GM18498 (cell line): ENCODE data around the gene NEK7.

ENCODE experiments used
- ATAC-seq: cut with Tn5 transposase; IDR thresholded peaks from one replicate; pipeline ENCODE4 v1.9.1; 2021; ENCODE audit warnings: mild to moderate bottlenecking, moderate library complexity; ENCODE audit not compliant: unreplicated experiment

Gene NEK7

DNA sequence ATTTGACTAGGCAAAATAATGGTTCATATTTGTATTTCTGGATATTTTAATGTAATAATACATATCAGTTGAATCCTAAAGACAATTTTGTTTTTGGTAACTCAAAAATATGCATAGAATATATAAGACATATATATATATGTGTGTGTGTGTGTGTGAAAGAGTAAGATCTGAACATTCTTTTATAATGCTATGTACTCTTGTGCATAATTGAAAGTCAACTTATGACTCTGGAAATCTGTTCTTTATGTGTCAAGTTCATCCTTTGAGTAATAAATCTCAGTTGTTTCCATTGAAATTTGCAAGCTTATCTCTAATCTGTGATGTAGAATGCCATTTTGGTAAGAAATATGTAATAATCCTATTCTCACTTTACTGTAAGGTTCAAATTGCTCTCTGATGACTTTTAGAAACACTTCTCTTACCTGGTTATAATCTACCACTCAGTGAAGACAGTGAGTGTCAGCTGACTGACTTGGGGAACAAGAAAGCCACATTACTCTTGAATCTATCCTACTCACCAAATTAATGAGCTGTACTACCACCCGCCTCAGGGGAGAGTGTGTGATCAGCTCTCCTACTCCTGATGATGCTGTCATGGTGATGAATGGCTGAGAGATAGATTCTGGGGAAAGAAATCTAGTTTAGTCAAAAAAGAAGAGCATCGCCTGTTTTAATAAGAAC is 15.0 kb upstream of the NEK7 start:
- ATAC-seq, result no peak

DNA sequence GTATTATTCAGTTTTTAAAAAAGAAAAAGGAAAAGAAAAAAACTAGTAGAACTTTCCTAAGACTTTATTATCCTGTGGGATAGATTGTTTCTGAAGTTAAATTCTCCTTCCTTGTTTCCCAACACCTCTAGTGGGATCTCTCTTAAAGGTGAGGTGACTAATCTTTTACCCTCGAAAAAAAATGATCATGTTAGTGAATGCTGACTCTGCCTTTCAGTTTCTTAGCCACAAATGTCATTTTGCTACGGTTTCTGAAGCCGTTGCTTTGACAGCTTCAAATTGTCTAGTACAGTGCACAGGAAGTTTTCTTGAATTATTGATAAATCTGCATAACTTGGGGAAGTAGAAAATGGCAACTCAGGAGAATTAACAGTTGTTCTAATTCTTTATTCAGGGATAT is 13.0 kb upstream of the NEK7 start:
- ATAC-seq, result peak; percentile 67

DNA sequence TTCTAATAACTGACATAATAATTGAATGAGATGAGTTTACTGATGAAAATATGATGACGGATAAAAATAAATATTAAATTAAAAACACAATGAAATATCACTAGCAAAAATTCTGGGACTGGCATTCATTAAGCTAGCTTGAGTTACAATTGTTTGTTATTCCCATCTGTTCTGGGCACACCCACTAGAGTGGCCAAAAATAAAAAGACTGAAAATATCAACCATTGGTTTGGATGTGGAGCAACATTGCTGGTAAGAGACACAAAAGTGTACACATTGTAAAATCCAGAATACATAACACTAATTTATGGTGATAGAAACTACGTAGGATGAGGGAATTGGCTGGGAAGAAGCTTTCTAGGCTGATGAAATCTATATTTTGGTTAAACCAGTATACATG is 9.6 kb upstream of the NEK7 start:
- no peak for ATAC-seq

DNA sequence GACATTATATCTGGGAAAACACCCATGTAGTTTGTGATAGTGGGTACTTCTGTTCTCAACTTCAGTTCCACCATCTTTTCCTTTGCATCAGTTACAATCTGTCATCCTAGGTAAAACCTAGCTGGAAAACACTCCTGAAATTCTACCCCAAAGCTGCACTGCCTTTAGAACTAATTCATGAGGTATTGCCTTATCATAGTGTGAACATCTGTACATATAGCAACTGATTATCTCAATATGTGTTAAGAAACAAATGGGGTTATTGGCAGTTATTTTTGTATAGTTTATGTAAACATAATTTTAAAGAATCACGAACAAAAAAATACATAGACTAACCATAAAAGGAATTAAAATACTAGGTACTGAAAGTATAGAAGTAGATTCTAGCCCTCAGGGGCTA is 6.4 kb upstream of the NEK7 start:
- ATAC-seq, result no peak

DNA sequence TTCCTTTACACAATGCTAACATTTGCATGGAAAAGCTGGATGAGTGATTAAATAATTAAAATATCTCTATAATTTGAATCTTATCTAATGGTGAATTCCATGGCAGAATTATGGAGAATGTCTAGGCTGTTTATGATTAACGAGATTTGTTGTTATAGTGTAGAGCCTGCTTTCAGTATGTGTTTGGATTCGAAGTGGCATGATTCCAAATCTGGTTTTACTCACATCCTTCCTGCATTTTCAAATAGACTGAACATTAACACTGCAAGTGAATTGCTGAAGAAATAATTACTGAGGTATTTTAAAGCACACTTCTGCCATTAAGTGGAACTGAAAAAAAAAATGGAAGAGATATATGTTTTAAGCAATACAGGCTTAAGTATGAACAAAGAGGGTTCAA is 5.1 kb upstream of the NEK7 start:
- no peak for ATAC-seq

DNA sequence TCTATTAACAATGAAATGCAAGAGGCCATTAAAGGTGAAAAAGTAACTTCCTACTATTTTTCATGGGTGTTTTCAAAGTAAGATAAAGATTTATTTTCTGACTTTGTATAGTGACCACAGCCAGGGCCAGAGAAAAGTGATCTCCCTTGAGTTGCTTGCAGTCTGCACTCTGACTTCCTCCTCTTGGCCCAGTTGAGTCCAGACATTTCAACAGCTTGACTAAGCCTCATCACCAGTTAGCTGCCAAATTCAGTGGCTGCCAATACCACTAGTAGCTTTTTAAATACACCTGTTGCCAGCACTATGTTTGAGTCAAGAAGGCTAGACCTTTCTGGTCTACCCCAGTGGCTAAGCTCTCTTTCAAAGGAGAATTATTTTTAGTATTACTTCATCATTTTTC is 3.7 kb upstream of the NEK7 start:
- no peak for ATAC-seq

DNA sequence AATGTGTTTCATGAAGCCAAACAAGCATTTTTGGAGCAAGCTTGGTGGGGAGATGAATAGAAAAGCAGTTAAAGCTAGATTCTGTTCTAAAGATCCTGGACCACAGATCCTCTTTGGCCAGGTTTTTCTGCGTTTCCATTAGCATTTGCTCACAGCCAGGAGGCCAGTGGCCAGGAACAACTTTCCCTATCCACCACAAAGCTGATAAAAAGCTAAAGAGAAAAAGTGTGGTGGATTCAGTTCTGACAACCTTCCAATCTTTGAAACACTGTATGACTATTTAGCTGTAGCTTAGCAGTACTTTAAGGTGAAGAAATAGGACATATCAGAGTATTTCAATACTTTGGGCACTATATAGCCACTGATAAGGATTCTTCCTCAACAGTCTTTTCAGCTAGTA is 3.0 kb upstream of the NEK7 start:
- ATAC-seq, result no peak

DNA sequence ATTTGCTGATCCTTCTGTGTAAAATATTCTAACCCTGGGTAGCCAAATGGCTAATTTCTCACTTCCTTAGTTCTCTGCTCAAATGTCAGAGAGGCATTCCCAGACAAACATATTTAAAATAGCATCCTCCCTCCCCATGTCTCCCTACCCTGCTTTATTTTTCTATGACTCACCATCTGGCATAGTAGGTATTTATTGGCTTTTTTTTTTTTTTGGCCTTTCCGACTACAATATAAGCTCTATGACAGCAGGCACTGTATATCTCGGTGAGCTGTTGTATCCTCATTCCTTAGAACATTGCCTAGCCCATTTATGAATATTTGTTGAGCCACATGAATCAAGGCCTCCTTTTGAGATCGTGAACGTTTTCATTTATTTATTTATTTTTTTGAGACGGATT is 1.5 kb upstream of the NEK7 start:
- ATAC-seq, result no peak

DNA sequence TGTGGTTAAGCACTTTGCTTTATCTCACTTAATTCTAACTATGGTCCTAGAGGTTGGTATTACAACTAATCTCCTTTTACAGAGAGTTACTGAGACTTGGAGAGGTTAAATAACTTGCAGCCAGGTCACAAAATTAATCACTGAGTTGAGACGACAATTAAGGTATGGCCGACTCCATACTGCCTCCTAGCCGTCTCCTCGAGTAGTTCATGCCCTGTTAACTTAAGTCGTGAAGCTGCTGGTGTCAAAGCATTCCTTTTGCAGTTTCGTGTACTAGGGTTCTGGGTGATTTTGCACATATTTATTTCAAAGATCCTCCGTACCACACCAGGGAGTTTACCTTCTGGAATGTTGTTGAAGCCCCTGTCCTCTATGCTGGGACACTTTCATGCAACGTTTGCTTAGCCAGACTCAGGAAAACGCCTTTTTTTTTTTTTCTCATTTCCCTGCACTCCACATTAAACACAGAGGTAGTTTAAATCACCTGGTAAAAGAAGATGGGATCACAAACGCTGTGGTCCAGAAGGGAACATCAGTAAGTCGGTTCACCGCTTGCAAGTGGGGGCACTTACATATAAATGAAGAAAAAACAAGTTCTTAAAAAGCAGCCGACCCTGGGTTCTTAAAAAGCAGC is 570 bp upstream of the NEK7 start:
- ATAC-seq, result peak; percentile 30

DNA sequence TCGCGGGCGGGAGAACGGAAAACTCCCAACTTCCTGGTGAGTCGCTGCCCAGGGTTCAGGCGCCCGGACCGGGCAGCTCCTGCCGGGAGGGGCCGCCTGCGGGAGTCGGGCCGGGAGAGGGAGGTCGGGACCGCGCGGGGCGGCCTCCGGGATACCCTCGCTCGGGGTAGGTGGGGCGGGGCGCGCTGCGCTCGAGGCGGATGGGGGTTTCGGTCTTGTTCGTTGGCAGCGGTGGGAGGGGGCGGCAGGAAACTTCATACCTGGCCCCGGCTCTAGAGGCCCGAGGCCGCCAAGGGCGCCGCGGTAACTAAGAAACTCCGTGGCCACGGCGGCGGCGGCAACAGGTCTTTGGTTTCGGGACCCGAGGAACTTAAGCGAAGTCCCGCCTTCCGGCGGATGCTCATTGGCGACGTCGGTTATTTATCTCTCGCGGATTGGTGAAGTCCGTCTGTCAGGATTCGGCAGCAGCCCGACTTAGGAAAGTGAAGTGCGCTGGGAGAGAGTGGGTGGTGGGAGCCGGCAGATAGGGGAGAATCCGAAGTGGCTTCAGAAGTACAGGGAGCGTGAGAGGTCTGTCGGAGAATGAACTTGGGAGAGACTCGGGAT is 546 bp downstream of the NEK7 start:
- peak; percentile 50 for ATAC-seq

DNA sequence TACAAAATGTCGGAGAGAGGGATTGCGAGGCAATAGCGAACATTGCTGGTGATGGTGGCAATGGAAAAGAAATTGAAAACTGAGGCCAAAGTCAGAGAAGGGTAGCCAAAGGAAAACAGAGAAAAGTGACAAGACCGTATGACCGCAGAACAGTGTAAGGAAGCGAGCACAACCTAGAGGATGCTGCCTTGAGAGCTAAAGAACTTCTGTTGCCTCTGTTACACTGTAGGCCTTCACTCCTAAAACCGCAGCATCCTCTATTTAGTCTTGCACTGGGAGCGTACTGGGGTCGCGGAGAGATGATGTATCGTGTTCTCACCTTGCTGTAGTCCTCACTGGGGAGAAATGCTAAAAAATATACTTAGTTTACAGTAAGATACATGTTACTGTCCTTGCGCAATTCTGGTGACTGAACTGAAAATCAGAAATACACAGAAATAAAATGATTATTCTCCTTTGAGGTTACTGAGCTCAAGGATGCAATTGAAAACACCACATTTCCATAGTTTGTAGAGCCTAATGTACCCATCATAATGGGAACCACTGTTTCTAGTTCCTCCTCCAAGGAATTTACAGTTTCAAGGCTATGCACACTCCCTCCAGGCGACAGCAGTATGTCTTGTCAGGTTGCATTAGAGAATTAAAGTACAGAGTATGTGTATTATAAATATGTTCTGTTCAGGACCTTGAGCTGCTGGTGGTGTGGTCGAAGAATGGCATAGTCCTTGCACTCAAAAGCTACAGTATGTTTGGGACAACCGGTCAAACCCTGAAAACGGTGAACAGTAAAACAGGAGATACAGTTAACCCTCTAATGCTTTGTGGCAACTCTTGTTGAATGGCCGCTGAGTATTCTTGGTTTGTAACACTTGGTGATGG is 1.3 kb downstream of the NEK7 start:
- no peak for ATAC-seq

DNA sequence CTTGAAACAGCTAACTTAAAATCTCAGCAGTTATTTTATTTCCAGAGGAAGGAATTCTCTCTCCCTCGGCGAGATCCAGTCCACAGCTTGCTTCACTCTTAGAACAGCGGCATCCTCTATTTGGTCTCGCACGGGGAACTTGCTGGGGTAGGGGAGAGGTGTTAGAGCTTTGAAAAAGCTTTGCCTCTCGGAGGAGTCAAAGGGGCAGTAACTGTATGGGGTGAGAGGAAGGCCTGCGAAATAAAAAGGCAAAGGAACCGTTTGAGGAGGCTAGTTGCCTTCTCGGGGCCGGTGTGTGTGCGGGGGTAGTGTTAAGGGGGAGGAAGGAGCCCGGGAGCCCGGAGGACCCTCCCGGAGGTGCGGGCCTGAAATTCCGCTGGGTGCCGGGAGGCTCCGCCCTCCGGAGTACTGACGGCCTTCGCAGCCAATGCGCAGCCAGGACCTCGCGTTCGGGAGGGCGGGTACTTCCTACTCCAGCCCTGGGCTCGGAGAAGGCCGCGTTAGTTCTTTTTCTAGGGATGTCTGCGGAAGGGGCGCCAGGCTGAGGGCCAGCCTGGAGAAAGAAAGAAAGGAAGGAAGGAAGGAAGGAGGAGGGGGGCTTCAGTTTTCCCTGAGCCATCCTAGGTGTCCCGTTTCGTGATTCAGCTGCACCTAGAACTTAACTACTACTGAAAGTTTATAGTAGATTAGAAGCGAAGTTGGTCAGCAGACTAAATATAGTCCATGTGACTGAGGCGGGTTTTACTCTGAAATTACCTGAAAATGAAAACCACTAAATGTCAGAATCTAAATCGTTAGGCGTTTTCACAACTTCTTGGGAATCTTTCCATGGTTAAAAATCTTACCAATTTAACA is 2.2 kb downstream of the NEK7 start:
- ATAC-seq, result peak; percentile 73

DNA sequence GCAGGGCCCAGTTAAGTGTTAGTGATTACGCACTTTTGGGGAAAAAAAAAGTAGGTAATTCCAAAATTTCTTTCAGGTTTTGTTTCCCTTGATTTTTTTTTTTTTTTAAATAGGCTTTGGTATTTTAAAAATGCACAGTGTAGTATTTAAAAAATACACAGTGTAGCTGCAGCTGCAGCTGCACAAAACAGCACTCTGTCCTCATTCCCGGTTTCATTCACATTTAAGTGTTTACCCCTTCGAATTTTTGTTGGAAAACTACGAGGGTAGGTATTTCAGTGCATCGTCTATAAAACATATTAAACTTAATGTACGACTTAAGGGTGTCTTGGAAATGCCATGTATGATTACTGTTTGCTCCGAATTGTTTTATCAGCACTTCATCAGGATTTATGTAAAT is 3.4 kb downstream of the NEK7 start:
- no peak for ATAC-seq

DNA sequence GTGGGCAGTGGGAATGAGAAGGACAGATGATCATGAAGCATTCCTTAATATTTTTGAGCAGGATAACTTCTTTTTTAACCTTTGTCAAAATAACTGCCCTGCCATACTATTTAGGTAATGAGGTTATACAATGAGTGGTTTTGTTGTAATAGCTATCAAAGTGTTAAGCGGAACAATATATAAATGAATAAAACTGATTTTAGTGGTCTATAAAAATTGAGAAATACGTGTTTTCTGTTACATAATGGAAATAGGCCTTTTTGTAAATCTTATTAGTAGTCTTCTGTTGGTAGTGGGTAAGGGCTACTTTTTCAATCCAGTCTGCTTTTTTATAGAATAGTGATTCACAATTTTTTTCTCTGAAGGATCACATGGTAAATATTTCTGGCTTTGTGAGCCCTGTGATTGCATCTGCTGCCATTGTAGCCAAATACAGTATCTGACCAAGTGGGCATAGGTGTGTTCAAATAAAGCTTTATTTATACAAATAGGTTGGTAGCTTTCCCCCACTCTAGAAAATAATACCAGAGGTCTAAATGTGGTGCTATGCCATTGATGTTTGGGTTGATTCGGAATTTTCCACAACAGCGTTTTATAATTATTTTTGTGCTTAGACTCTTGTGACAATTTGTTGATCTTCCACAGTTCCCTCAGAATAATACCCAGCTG is 4.3 kb downstream of the NEK7 start:
- no peak for ATAC-seq

DNA sequence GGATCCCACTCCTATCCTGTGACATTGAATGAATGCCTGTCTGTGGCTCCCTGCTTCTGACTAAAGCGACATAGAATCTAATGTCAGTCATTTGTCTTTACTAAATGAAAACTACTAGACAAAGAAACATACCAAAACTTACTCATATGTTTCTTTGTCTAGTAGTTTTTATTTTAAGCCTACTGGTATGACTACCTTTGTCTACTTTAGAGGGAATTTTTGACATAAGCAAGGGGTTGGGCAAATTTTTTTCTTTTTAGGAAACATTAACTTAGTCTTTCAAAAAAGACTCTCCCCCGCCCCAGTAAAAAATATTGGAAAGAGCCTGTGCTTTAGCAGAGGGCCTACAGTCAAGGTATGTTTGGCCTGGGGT is 4.9 kb downstream of the NEK7 start:
- no peak for ATAC-seq

DNA sequence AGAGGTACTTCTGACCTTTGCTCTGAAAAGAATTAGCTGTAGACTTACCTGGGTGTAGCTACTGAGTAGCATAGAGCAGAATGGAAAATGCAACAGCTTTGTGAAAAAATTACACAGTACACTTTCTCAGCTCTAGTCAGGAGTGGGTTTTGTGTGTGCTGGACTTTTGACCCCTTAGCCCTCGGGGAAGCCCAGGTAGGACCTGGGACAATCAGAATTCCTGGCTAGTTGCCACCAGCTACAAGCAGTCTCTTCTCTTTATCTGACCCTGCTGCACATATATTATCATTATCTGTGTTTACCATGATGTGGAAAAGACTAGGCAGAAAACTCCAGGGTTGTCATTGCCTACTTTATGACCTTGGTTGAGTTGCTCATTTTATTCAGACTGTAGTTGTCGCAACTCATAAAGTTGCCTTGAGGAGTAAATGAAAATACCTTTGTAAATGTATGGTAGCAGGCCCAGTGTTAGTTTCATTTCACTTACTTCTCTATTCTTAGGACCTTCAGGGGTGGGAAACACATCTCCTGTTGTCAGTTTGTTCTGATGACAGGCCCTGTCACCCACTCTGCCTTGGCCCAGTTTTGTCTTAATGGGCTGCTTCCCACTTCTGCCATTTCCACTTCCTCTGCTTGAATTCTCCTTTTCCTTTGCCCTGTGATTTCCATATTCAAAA is 5.4 kb downstream of the NEK7 start:
- ATAC-seq, result peak; percentile 23

DNA sequence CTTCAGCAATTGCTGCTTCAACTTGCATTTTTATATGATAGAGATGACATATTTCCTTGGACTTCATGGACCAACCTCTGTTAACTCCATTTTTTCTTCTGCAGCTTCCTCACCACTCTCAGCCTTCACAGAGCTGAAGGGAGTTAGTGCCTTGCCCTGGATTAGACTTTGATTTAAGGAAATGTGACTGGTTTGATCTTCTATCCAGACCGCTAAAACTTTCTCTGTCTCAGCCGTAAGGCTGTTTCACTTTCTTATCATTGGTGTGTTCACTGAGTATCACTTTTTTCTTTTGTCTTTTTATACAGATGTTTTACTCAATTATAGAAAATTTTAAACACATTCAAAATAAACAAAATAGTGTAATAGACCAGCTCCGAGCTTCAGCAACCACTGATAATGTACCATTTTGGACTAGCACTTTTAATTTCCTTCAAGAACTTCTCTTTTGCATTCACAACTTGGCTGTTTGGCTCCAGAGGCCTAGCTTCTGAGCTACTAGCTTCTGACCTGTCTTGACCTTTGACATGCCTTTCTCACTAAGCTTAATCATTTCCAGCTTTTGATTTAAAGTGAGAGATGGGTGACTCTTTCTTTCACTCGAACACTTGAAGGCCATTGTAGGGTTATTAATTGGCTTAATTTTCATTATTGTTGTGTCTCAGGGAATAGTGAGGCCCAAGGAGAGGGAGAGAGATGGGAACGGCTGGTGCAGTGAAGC is 9.3 kb downstream of the NEK7 start:
- ATAC-seq, result peak; percentile 42

DNA sequence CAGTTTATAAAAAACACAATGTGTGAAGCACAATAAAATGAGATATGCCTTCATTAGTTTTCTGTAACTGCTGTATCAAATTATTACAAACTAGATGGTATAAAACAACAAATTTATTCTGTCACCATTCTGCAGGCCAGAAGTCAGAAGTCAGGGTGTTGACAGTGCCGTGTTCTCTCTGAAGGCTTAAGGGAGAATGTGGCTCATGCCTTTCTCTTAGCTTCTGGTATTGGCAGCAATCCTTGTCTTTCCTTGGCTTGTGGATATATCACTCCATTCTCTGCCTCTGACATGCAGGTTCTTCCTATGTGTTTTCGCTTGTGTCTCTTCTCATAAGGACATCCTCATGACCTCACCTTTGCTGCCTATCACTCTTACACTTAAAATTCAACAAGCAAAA is 10.1 kb downstream of the NEK7 start:
- no peak for ATAC-seq

DNA sequence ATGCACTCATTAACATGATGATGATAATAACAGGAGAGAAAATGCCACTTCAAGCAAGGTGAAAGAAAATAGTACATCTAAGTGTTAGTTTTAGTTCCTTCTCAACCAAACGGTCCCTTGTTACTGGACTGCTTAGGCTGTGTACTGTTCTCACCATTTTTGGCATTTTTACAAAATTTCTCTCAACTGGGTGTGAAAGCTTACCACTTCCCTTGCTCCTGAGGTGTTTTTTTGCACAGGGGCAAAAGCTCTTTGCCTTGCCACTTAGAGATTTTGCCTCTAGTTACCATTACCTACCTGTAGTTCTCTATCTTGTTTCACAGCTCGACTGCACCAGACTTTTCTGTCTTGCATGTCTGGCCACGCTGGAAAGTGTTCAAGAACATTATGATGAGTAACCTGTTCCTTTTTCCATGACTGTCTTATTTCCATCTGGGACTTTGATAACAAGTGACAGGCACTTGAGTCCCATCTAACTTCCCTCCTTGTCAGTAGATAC is 10.7 kb downstream of the NEK7 start:
- peak; percentile 80 for ATAC-seq
